Activated T-helper 1 cell treated with anti-CD3 and anti-CD28 coated beads, Interleukin-2, amount 50 U/mL, for 16 hours (primary cell): ENCODE results near the gene ZBTB20.

Source experiments
- DNase-seq, 2 donors: peaks; one replicate each; pipeline ENCODE4 v3.0.0-alpha.2; 2020; ENCODE audit warnings: low read depth in 1 of 2, low spot score in 1 of 2

The ZBTB20 gene

GRCh38 chr3:114590309-114591047, 556.6 kb downstream of the ZBTB20 start:
- DNase-seq: no peak

- DNase-seq: no peak
These were observed 559.1 kb downstream of the ZBTB20 start for GRCh38 chr3:114587986-114588385.

- no peak for DNase-seq
These were observed 561.0 kb downstream of the ZBTB20 start for GRCh38 chr3:114586119-114586518.

GRCh38 chr3:114585687-114586086, 561.4 kb downstream of the ZBTB20 start:
- no peak for DNase-seq

GRCh38 chr3:114584734-114585371, 562.2 kb downstream of the ZBTB20 start:
- DNase-seq: no peak

GRCh38 chr3:114582929-114583328, 564.2 kb downstream of the ZBTB20 start:
- no peak for DNase-seq

- no peak for DNase-seq
These were observed 574.6 kb downstream of the ZBTB20 start for GRCh38 chr3:114572364-114573062.

GRCh38 chr3:114571363-114571762, 575.7 kb downstream of the ZBTB20 start:
- no peak for DNase-seq

GRCh38 chr3:114569186-114569585, 577.9 kb downstream of the ZBTB20 start:
- DNase-seq: no peak

GRCh38 chr3:114567771-114568170, 579.3 kb downstream of the ZBTB20 start:
- no peak for DNase-seq

- DNase-seq: no peak
These were observed 580.3 kb downstream of the ZBTB20 start for GRCh38 chr3:114566767-114567166.

GRCh38 chr3:114566162-114566755, 580.8 kb downstream of the ZBTB20 start:
- no peak for DNase-seq

- no peak for DNase-seq
These were observed 581.9 kb downstream of the ZBTB20 start for GRCh38 chr3:114565216-114565615.

- DNase-seq: no peak
These were observed 583.4 kb downstream of the ZBTB20 start for GRCh38 chr3:114563720-114564119.

- DNase-seq: no peak
These were observed 584.5 kb downstream of the ZBTB20 start for GRCh38 chr3:114562557-114562956.

GRCh38 chr3:114558271-114558670, 588.8 kb downstream of the ZBTB20 start:
- no peak for DNase-seq

- DNase-seq: no peak
These were observed 589.3 kb downstream of the ZBTB20 start for GRCh38 chr3:114557791-114558190.

- no peak for DNase-seq
These were observed 590.4 kb downstream of the ZBTB20 start for GRCh38 chr3:114556657-114557213.

- no peak for DNase-seq
These were observed 592.4 kb downstream of the ZBTB20 start for GRCh38 chr3:114554731-114555130.

- no peak for DNase-seq
These were observed 593.0 kb downstream of the ZBTB20 start for GRCh38 chr3:114553949-114554593.

GRCh38 chr3:114552527-114552812, 594.6 kb downstream of the ZBTB20 start:
- no peak for DNase-seq
